Measurements from ENCODE around the gene PITRM1.

The PITRM1 gene

GRCh38 chr10:3159152-3159551 lies 13.4 kb downstream of the PITRM1 start:
- DNase-seq (ENCODE audit: low spot score) = no peak
- no peak for TF ChIP-seq CTCF (IDR thresholded peaks at IDR 0.05; ENCODE audit: borderline replicate concordance, control extremely low read depth, extremely low read depth, insufficient read depth, missing control alignments)
- in situ Hi-C loops (cut with MboI; ENCODE audit: low sequenced_read_pairs, unreplicated experiment) = no loop called here

GRCh38 chr10:3154666-3155065 lies 17.9 kb downstream of the PITRM1 start:
- DNase-seq (ENCODE audit: low spot score) = no peak
- in situ Hi-C loops (cut with MboI; ENCODE audit: low sequenced_read_pairs, unreplicated experiment) = no loop called here
- TF ChIP-seq CTCF (IDR thresholded peaks at IDR 0.05; ENCODE audit: borderline replicate concordance, control extremely low read depth, extremely low read depth, insufficient read depth, missing control alignments) = no peak

GRCh38 chr10:3152566-3152935 lies 20.0 kb downstream of the PITRM1 start:
- in situ Hi-C loops (cut with MboI; ENCODE audit: low sequenced_read_pairs, unreplicated experiment) = no loop called here
- no peak for TF ChIP-seq CTCF (IDR thresholded peaks at IDR 0.05; ENCODE audit: borderline replicate concordance, control extremely low read depth, extremely low read depth, insufficient read depth, missing control alignments)
- no peak for DNase-seq (ENCODE audit: low spot score)

GRCh38 chr10:3151889-3152565 lies 20.6 kb downstream of the PITRM1 start:
- in situ Hi-C loops (cut with MboI; ENCODE audit: low sequenced_read_pairs, unreplicated experiment) = no loop called here
- TF ChIP-seq CTCF (IDR thresholded peaks at IDR 0.05; ENCODE audit: borderline replicate concordance, control extremely low read depth, extremely low read depth, insufficient read depth, missing control alignments) = no peak
- no peak for DNase-seq (ENCODE audit: low spot score)

- in situ Hi-C loops (cut with MboI; ENCODE audit: low sequenced_read_pairs, unreplicated experiment) = no loop called here
Observed at GRCh38 chr10:3150961-3151360, 21.6 kb downstream of the PITRM1 start.

GRCh38 chr10:3150366-3150765 lies 22.2 kb downstream of the PITRM1 start:
- TF ChIP-seq CTCF (IDR thresholded peaks at IDR 0.05; ENCODE audit: borderline replicate concordance, control extremely low read depth, extremely low read depth, insufficient read depth, missing control alignments) = no peak
- no peak for DNase-seq (ENCODE audit: low spot score)
- in situ Hi-C loops (cut with MboI; ENCODE audit: low sequenced_read_pairs, unreplicated experiment) = no loop called here

More at GRCh38 chr10:3150961-3151360, 21.6 kb downstream of the PITRM1 start:
- no peak for DNase-seq (ENCODE audit: low spot score)
- no peak for TF ChIP-seq CTCF (IDR thresholded peaks at IDR 0.05; ENCODE audit: borderline replicate concordance, control extremely low read depth, extremely low read depth, insufficient read depth, missing control alignments)

Measured in GM13976 (cell line).